GM12878 (cell line): Measurements from ENCODE around the gene NEDD8. TPM values are rescaled to one million over a fixed set of nuclear protein-coding genes. Genes with fewer than 3 reads are reported as not detected.

Source experiments
- ATF3 ChIP-seq: IDR thresholded peaks from 2 replicates; pipeline ENCODE4 v1.6.1; 2011; ENCODE audit warnings: low read depth, mild to moderate bottlenecking, low read length, moderate library complexity, borderline replicate concordance; ENCODE audit errors: extremely low read depth
- ATF7 ChIP-seq: fragments of 450-650 bp; IDR thresholded peaks from 2 replicates; pipeline ENCODE4 v1.6.1; 2016; ENCODE audit warnings: low read depth, mild to moderate bottlenecking
- BCL3 ChIP-seq: IDR thresholded peaks from 2 replicates; pipeline ENCODE4 v1.6.1; 2011; ENCODE audit warnings: borderline replicate concordance, low read depth, mild to moderate bottlenecking, moderate library complexity, low read length; ENCODE audit not compliant: insufficient read depth, poor library complexity, severe bottlenecking
- CREM ChIP-seq: IDR thresholded peaks from 2 replicates; pipeline ENCODE4 v1.6.1; 2014; ENCODE audit warnings: antibody characterized with exemption, low read depth
- E2F4 ChIP-seq: IDR thresholded peaks from 2 replicates; pipeline ENCODE4 v1.6.1; 2012; ENCODE audit warnings: low read depth, low read length, improper control_type of control experiment
- HDGF ChIP-seq: fragments of 450-650 bp; IDR thresholded peaks from 2 replicates; pipeline ENCODE4 v1.6.1; 2016; ENCODE audit warnings: antibody characterized with exemption
- IRF3 ChIP-seq: fragments of 450-650 bp; IDR thresholded peaks from 2 replicates; pipeline ENCODE4 v1.6.1; 2014; ENCODE audit warnings: mild to moderate bottlenecking
- NR2F1 ChIP-seq: fragments of 450-650 bp; conservative IDR thresholded peaks from 2 replicates; pipeline ENCODE4 v1.6.1; 2017; ENCODE audit warnings: mild to moderate bottlenecking
- NRF1 ChIP-seq: conservative IDR thresholded peaks from 2 replicates; pipeline ENCODE4 v1.6.1; 2011; ENCODE audit warnings: mild to moderate bottlenecking, low read depth, low read length, improper control_type of control experiment
- POLR2AphosphoS5 ChIP-seq: IDR thresholded peaks from 2 replicates; pipeline ENCODE4 v1.6.1; 2011; ENCODE audit warnings: mild to moderate bottlenecking, low read length, inconsistent platforms
- ZBTB11 ChIP-seq: fragments of 450-650 bp; formaldehyde crosslinking; IDR thresholded peaks from 2 replicates; pipeline ENCODE4 v1.5.0; 2022; ENCODE audit warnings: mild to moderate bottlenecking, missing genetic modification characterization
- ZNF687 ChIP-seq: fragments of 450-650 bp; IDR thresholded peaks from 2 replicates; pipeline ENCODE4 v1.6.1; 2017; ENCODE audit warnings: mild to moderate bottlenecking, moderate library complexity
- polyA plus RNA-seq, 11 experiments: library from polyadenylated mRNA; depleted of rRNA in 4 of 11; unstranded in 6 of 11; stranded (reverse) in 5 of 11; fragments of >200 nt; fragmentation: Nextera tagmentation in 4 of 11; fragmentation: Illumina TruSeq in 1 of 11; extraction: Ambion mirVana in 4 of 11; extraction: Trizol in 1 of 11; gene quantifications; 1 replicate in 1 of 11; 2 replicates in 10 of 11; pipeline versions ENCODE4 v1.2.1 to v1.2.3, GENCODE V29; 2011 to 2016; ENCODE audit warnings: inconsistent platforms in 2 of 11, missing spikeins in 2 of 11, low read depth in 1 of 11
- total RNA-seq, 4 experiments: library from RNA; depleted of rRNA in 3 of 4; stranded (reverse); fragments of >200 nt in 3 of 4; fragmentation: Illumina TruSeq in 1 of 4; extraction: Trizol in 1 of 4; gene quantifications; 2 replicates each; pipeline versions ENCODE4 v1.2.1 to v1.2.3, GENCODE V29; 2013 to 2021
- TF ChIP-seq, protein P1 (sequence below): fragments of 450-650 bp; conservative IDR thresholded peaks from 2 replicates; pipeline ENCODE4 v1.6.1; 2017; ENCODE audit warnings: mild to moderate bottlenecking, moderate library complexity

The NEDD8 gene
- total and polyA plus RNA-seq, 10 of the 15 experiments (the other 5 are each of a cell fraction or from before 2014, with no cell fraction given) = 164 to 991 (median 300) TPM

DNA sequence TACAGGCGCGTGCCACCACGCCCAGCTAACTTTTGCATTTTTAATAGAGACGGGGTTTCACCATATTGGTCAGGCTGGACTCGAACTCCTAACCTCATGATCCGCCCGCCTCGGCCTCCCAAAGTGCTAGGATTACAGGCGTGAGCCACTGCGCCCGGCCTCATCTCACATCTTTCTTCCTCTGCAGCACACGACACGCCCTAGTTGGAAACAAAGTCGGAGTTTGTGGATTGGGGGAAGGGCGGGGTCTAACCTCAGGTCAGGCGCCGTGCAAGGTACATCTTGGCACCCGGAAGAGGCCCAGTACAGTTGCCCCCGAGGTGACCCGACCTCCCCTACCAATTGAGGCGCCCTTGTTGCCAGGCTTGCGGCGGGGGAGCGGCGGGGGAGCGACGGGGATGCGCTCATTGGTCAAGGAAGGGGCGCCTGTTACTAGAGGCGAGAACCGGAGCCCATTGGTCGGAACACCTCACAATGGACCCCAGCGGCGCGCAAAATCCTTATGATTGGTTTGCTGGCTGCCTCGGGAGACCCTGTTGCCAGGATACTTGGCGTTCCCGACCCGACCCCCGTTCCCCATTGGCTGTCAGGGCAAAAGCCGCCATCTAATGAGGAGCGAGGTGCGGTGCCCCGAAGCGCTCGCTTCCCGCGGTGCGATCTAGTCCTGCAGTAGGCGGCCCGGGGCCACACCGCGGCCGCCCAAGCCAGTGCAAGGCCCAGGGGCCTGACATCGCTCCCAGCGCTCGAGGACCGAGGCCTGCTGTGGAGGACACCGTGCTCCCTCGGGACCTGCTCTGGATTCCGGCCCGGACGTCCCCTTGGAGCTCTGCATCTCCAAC lies 60.5 kb downstream of the NEDD8 start, which contains the start of gene REC8 (continued):
- TF ChIP-seq ZBTB11 (CRISPR knock-in tag) = 0 out of 2 replicates have a peak, but pooled peaks have one; percentile 25
- TF ChIP-seq POLR2AphosphoS5 = peak; percentile 81
- TF ChIP-seq, protein P1, sequence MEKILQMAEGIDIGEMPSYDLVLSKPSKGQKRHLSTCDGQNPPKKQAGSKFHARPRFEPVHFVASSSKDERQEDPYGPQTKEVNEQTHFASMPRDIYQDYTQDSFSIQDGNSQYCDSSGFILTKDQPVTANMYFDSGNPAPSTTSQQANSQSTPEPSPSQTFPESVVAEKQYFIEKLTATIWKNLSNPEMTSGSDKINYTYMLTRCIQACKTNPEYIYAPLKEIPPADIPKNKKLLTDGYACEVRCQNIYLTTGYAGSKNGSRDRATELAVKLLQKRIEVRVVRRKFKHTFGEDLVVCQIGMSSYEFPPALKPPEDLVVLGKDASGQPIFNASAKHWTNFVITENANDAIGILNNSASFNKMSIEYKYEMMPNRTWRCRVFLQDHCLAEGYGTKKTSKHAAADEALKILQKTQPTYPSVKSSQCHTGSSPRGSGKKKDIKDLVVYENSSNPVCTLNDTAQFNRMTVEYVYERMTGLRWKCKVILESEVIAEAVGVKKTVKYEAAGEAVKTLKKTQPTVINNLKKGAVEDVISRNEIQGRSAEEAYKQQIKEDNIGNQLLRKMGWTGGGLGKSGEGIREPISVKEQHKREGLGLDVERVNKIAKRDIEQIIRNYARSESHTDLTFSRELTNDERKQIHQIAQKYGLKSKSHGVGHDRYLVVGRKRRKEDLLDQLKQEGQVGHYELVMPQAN = 0 out of 2 replicates have a peak, but pooled peaks have one; percentile 59
- peak; percentile 70 for TF ChIP-seq BCL3
- no peak for TF ChIP-seq ATF3
- TF ChIP-seq NR2F1 = peak; percentile 88
- no peak for TF ChIP-seq IRF3
- TF ChIP-seq E2F4 = peak; percentile 72
- peak; percentile 8; the same call in 1 of the 2 replicates for TF ChIP-seq CREM
- TF ChIP-seq NRF1 = no peak
- TF ChIP-seq HDGF = peak; percentile 20; the same call in 1 of the 2 replicates
- TF ChIP-seq ATF7 = no peak
- peak; percentile 19; the same call in 1 of the 2 replicates for TF ChIP-seq ZNF687
